HEK293T (cell line): ENCODE results near the gene LOXL1.

ENCODE experiments used
- BHLHE40 ChIP-seq: fragments of 450-650 bp; IDR thresholded peaks from 2 replicates; pipeline ENCODE4 v1.6.1; 2016; ENCODE audit warnings: mild to moderate bottlenecking, moderate library complexity, borderline replicate concordance
- ELF4 ChIP-seq: fragments of 450-650 bp; IDR thresholded peaks from 2 replicates; pipeline ENCODE4 v1.6.1; 2017; ENCODE audit warnings: antibody characterized with exemption
- FOXA1 ChIP-seq: fragments of 450-650 bp; IDR thresholded peaks from 2 replicates; pipeline ENCODE4 v1.6.1; 2016; ENCODE audit warnings: mild to moderate bottlenecking
- FOXK2 ChIP-seq: fragments of 450-650 bp; IDR thresholded peaks from 2 replicates; pipeline ENCODE4 v1.6.1; 2016; ENCODE audit warnings: mild to moderate bottlenecking
- FOXM1 ChIP-seq: fragments of 450-650 bp; IDR thresholded peaks from 2 replicates; pipeline ENCODE4 v1.6.1; 2017; ENCODE audit warnings: mild to moderate bottlenecking, borderline replicate concordance
- L3MBTL2 ChIP-seq: fragments of 450-650 bp; conservative IDR thresholded peaks from 2 replicates; pipeline ENCODE4 v1.6.1; 2016; ENCODE audit warnings: mild to moderate bottlenecking
- PKNOX1 ChIP-seq: fragments of 450-650 bp; IDR thresholded peaks from 2 replicates; pipeline ENCODE4 v1.6.1; 2016
- SP1 ChIP-seq: fragments of 450-650 bp; IDR thresholded peaks from 2 replicates; pipeline ENCODE4 v1.6.1; 2017
- TARDBP ChIP-seq: fragments of 450-650 bp; IDR thresholded peaks from 2 replicates; pipeline ENCODE4 v1.6.1; 2016

- TF ChIP-seq FOXK2 (no peak), L3MBTL2 (no peak), FOXA1 (no peak), PKNOX1 (no peak), BHLHE40 (no peak), SP1 (no peak), TARDBP (no peak), ELF4 (no peak), FOXM1 (no peak)
Measured at GRCh38 chr15:73931441-73931840, 5.2 kb downstream of the LOXL1 start.
